T-helper 2 cell treated with Interferon-gamma antibody and Interleukin-4, amounts not matched to agents 100 ng/mL and 5 ng/mL, for 36 hours (primary cell): ENCODE results near the gene F7. TPM values are rescaled to one million over a fixed set of nuclear protein-coding genes. Genes with fewer than 3 reads are reported as not detected.

Experiments used
- intact Hi-C: fragments of 100-400 bp; cut with micrococcal nuclease; formaldehyde crosslinking; loops from one replicate; pipeline ENCODE4 v1.15.1; 2023
- total RNA-seq: library from RNA; stranded (reverse); gene quantifications from 2 replicates; pipeline ENCODE4 v1.2.3, GENCODE V29; 2022

F7 gene
- total RNA-seq, 1 donor from 2014 or later, result not detected

GRCh38 chr13:113169277-113170272 is 64.0 kb downstream of the F7 start:
- intact Hi-C loops, result no loop called here

Other genes with a start within 250 kb of the F7 start
- gene MCF2L, start 136.6 kb upstream of the F7 start, total RNA-seq, result 0.14 and 0.52 TPM in 2 replicates
- not detected in 2 replicates for gene F10, start 17.0 kb downstream of the F7 start, total RNA-seq
- gene PROZ, start 52.9 kb downstream of the F7 start, total RNA-seq, result 0.18 and 0.20 TPM in 2 replicates
- gene PCID2, start 102.9 kb downstream of the F7 start, total RNA-seq, result 69.0 and 74.1 TPM in 2 replicates
- 97.6 and 99.4 TPM in 2 replicates for gene CUL4A, start 103.8 kb downstream of the F7 start, total RNA-seq
- 75.9 and 77.0 TPM in 2 replicates for gene LAMP1, start 191.4 kb downstream of the F7 start, total RNA-seq